ENCODE results near the gene TCF3.
"Not testable (repeated sequence)": the region's sequence is repeated elsewhere in the genome, so short reads cannot be mapped to it uniquely, and the experiment has no call there.

Gene TCF3

DNA sequence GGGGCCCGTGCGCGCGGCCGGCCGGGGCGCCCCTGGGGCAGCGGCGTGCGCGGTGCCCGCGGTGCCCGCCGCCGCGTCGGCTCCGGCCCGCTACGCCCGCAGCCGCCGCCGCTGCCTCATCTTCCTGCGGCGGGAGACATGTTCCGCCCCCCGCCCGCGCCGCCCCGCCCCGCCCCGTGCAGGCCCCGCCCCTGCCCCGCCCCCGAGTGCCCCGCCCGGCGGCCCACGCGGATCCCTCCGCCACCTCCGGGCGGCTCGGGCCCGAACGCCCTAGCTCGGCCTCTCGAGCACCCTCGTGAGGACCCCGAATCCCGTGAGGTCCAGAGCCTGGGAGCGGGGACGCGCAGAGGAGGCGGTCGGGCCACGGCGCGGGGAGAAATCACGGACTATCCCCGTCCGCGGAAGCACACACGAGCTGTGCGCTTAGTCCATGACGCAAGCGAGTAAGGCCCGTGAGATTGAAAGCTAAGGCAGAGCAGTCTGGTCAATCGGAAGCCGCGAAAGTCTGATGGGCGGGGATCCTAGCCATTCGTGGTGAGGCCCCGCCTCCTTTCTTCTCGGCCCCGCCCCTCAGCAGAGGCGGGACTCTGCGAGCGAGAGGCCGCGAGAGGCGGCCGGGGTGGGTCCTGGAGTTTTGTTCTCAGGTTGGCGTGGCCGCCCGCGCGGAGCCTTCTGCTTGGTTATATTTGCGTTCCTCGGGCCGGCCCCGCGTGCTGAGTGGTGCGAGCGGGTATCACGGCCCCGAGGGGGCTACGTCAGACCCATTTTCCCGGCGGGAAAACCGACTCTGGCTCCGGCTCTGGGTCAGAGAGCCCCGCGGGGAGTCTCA, at the start of gene TCF3:
Gene TCF3 (minus strand): TSS at position 145 of the 829 bp plus-strand sequence. CDS start 2,367 bp downstream, outside the sequence.
- TF ChIP-seq, protein P1, sequence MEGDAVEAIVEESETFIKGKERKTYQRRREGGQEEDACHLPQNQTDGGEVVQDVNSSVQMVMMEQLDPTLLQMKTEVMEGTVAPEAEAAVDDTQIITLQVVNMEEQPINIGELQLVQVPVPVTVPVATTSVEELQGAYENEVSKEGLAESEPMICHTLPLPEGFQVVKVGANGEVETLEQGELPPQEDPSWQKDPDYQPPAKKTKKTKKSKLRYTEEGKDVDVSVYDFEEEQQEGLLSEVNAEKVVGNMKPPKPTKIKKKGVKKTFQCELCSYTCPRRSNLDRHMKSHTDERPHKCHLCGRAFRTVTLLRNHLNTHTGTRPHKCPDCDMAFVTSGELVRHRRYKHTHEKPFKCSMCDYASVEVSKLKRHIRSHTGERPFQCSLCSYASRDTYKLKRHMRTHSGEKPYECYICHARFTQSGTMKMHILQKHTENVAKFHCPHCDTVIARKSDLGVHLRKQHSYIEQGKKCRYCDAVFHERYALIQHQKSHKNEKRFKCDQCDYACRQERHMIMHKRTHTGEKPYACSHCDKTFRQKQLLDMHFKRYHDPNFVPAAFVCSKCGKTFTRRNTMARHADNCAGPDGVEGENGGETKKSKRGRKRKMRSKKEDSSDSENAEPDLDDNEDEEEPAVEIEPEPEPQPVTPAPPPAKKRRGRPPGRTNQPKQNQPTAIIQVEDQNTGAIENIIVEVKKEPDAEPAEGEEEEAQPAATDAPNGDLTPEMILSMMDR (IDR thresholded peaks at IDR 0.05) = no peak

DNA sequence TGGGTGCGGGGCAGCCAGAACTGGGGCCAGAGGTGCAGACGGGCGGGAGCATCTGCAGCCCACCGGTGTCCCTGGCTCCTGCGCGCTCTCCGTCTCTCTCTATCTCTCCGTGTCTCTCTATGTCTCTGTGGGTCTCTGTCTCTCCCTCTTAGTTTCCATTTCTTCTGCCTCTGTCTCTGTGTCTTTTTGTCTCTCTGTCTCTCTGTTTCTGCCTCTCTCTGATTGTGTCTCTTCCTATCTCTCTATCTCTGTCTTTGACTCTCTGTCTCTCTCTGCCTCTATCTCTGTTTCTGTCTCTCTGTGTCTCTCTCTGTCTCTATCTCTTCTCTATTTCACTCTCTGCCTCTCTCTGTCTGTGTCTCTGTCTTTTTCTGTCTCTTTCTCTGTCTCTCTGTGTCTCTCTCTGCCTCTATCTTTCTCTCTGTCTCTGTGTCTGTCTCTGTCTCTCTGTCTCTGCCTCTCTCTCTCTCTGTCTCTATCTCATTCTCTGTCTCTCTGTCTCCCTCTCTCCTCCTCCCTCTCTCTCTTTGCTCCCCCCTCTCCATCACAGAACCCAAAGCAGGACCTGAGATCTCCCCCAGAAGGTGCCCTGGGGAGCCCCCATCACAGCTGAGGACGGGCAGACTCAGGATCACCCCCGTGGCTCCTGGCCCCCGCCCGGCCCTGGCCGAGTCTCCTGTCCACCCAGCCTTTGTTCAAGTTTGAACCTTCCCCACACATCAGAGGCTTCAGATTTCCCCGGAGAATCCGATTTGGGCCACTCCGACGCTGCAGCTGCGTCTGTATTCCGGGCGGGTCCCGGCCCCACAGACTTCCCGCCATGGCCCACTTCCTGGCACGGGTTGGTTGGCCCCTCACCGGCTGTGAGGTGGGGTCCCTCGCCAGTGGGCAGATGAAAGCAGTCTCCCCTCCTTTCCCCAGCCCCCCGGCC, 48.6 kb upstream of the TCF3 start:
- no peak for DNase-seq (ENCODE audit: low spot score)
- H3K27ac ChIP-seq = no peak overlapping the region
- TF ChIP-seq, protein P1 (IDR thresholded peaks at IDR 0.05) = no peak
- no peak overlapping the region for H3K4me3 ChIP-seq

More for the DNA sequence above, at the start of gene TCF3:
- peak; percentile 98 for DNase-seq (ENCODE audit: low spot score)
- Histone ChIP-seq H3K27ac (peak within 1 kb of the TSS; percentile 99), H3K4me3 (peak within 1 kb of the TSS; percentile 90)

DNA sequence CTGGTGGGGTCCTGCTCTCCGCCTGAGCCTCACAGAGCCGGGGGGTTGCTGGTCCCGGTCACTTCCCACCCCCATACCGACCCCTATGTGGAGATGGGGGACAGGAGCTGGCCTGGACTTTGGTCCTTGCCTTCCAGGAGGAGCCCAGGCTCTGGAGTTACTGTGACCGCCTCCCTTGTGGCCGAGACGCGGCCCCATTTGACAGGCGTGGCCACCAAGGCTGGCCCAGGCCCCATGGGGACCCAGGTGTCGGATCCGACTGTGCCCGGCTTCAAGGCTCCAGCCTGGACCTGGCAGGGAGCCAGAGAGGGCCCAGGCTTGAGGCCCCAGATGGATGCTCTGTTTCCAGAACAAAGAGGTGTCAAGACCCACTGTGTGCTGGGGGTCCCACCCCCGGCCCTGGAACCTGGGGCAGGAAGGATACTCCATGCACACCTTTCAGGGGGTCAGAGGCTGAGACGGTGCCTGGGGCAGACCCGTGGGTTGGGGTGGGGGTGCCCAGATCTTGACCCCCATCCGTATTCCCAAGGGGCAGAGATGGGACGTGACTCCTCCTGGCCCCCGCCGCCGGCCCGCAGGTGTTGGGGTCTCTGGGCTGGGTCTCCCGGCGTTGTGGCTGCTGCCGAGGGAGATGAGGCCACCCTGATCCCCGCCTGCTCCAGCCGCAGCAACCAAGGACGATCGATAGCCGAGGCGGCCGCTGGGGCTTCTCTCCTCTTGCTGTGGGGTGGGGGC, 47.8 kb upstream of the TCF3 start:
- TF ChIP-seq, protein P1 (IDR thresholded peaks at IDR 0.05) = no peak

DNA sequence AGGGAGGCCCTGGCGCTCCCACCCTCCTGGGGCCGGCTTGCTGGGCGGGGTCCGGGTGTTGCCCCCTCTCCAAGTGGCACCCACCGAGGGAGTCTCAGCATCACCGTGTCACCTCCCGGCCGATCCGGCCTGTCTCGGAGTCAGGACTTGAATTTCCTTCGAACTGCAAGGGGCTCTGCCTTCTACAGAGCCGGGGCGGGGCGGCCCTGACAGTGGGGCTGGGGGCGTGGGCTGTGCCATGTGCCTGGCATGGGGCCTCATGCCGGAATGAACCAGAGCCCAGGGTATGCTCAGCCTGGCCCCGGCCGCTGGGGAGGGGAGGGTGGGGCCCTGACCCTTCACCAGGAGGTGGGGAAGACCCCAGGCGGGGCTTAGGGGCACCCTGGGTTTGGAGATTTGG, 47.0 kb upstream of the TCF3 start:
- DNase-seq (ENCODE audit: low spot score) = no peak
- no peak overlapping the region for H3K27ac ChIP-seq
- TF ChIP-seq, protein P1 (IDR thresholded peaks at IDR 0.05) = no peak
- H3K4me3 ChIP-seq = no peak overlapping the region

More for the DNA sequence above, 47.8 kb upstream of the TCF3 start:
- no peak overlapping the region for H3K27ac ChIP-seq
- H3K4me3 ChIP-seq = no peak overlapping the region
- DNase-seq (ENCODE audit: low spot score) = no peak

DNA sequence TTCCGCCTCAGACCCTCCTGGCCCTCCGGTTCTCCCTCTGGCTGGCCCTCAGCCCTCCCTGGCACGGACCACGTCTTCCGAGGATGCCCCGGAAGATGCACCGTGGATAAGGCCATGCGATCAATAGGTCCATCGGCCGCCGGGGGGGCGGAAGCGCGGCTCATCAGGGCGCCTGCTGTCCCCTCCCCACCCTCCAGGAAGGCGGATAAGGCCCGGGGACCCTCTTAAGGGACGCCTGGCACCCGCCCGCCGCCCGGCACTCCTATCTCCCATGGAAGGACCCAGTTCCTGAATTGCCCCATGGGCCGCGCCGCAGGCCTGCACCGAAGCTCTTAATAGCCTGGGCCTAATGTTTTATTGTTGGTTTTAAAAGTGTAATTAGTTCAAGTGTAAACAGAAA, 46.2 kb upstream of the TCF3 start:
- no peak overlapping the region for H3K27ac ChIP-seq
- H3K4me3 ChIP-seq = no peak overlapping the region
- no peak for DNase-seq (ENCODE audit: low spot score)
- TF ChIP-seq, protein P1 (IDR thresholded peaks at IDR 0.05) = no peak

DNA sequence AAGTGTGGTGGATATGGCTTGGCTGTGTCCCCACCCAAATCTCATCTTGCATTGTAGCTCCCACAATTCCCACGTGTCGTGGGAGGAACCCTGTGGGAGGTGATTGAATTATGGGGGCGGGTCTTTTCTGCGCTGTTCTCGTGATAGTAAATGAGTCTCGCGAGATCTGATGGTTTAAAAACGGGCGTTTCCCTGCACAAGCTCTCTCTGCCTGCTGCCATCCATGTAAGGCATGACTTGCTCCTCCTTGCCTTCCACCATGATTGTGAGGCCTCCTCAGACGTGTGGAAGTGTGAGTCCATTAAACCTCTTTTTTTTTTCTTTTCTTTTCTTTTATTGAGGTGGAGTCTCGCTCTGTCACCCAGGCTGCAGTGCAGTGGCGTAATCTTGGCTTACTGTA, 43.1 kb upstream of the TCF3 start:
- H3K27ac ChIP-seq; DNase-seq (ENCODE audit: low spot score): not testable (repeated sequence)

More for the DNA sequence above, 43.1 kb upstream of the TCF3 start:
- H3K4me3 ChIP-seq = not testable (repeated sequence)
